Mammary epithelial cell (primary cell): ENCODE results near the gene TCF15.

Experiments
- CTCF ChIP-seq, 2 donors: IDR thresholded peaks in 1 of 2; conservative IDR thresholded peaks in 1 of 2; 2 replicates each; pipeline ENCODE4 v1.5.1; 2011 to 2012; ENCODE audit warnings: inconsistent platforms in 2 of 2, low read length in 2 of 2, mild to moderate bottlenecking in 2 of 2, control low read depth in 1 of 2, low read depth in 1 of 2; ENCODE audit not compliant: insufficient read depth in 1 of 2; ENCODE audit errors: extremely low read depth in 1 of 2
- EZH2 ChIP-seq: IDR thresholded peaks from 2 replicates; pipeline ENCODE4 v1.6.1; 2012; ENCODE audit warnings: low read length, inconsistent platforms, borderline replicate concordance

DNA sequence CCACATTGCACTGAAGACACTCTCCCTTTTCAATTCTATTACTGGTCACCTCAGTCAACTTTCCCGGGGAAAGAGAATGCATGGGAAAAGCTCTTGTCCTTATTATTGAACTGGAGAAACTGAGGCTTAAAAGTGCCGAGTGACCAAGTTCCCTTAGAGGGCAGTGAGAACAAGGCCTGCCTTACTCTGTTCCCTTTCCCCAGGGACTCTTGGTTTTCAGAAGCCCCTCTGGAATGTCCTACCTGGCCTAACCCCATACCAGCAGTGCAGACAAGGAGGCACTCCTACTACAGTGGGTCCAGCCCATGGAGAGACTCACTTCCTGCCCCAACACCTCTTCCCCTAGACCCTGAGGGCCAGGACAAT, 36.7 kb upstream of the TCF15 start:
- TF ChIP-seq CTCF (conservative IDR thresholded peaks at IDR 0.05 in 1 of 2, IDR thresholded peaks at IDR 0.05 in 1 of 2; ENCODE audit: extremely low read depth in 1 of 2, insufficient read depth in 1 of 2, low read depth in 1 of 2, low read length in 2 of 2), result no peak
- no peak for TF ChIP-seq EZH2
